Liver (tissue), 9 donors: Measurements from ENCODE around the gene FBXL15. TPM values are rescaled to one million over a fixed set of nuclear protein-coding genes. Genes with fewer than 3 reads are reported as not detected.

Experiments used
- DNase-seq: peaks from one replicate; pipeline ENCODE4 v3.0.0-alpha.2; 2017; ENCODE audit warnings: low spot score
- H3K27ac ChIP-seq, 2 donors: one replicate each; pipeline ENCODE4 v1.7.0; 2013; ENCODE audit warnings: inconsistent platforms in 2 of 2, low read length in 2 of 2, control low read depth in 1 of 2, low read depth in 1 of 2, mild to moderate bottlenecking in 1 of 2
- H3K27me3 ChIP-seq, 4 donors: one replicate each; pipeline versions ENCODE4 v1.6.1 to v1.7.0; 2013; ENCODE audit warnings: low read length in 3 of 4, inconsistent platforms in 1 of 4, mild to moderate bottlenecking in 1 of 4, moderate library complexity in 1 of 4; ENCODE audit not compliant: control insufficient read depth in 4 of 4, insufficient read depth in 4 of 4
- H3K36me3 ChIP-seq, 4 donors: one replicate each; pipeline versions ENCODE4 v1.6.1 to v1.7.0; 2013; ENCODE audit warnings: low read length in 3 of 4, mild to moderate bottlenecking in 3 of 4, low read depth in 1 of 4, moderate library complexity in 1 of 4; ENCODE audit not compliant: control insufficient read depth in 4 of 4, insufficient read depth in 3 of 4
- H3K4me1 ChIP-seq, 4 donors: one replicate each; pipeline versions ENCODE4 v1.6.1 to v1.7.0; 2013; ENCODE audit warnings: low read length in 3 of 4, mild to moderate bottlenecking in 3 of 4, moderate library complexity in 1 of 4; ENCODE audit not compliant: control insufficient read depth in 4 of 4, insufficient read depth in 4 of 4
- H3K4me3 ChIP-seq, 3 donors: one replicate each; pipeline versions ENCODE4 v1.6.1 to v1.7.0; 2013; ENCODE audit warnings: low read length in 3 of 3, control low read depth in 1 of 3, low read depth in 1 of 3, mild to moderate bottlenecking in 1 of 3
- H3K9ac ChIP-seq, 2 donors: one replicate each; pipeline ENCODE4 v1.7.0; 2013; ENCODE audit warnings: low read length in 2 of 2, mild to moderate bottlenecking in 2 of 2, moderate library complexity in 2 of 2, control low read depth in 1 of 2, low read depth in 1 of 2
- H3K9me3 ChIP-seq, 4 donors: one replicate each; pipeline versions ENCODE4 v1.6.1 to v1.7.0; 2013; ENCODE audit warnings: low read length in 3 of 4; ENCODE audit not compliant: control insufficient read depth in 4 of 4
- EGR1 ChIP-seq, 2 donors: IDR thresholded peaks; 2 replicates each; pipeline ENCODE4 v1.6.1; 2016 to 2018; ENCODE audit warnings: antibody characterized with exemption in 2 of 2, low read depth in 2 of 2
- FOXA1 ChIP-seq: IDR thresholded peaks from 2 replicates; pipeline ENCODE4 v1.6.1; 2016; ENCODE audit warnings: antibody characterized with exemption
- FOXA2 ChIP-seq: IDR thresholded peaks from 2 replicates; pipeline ENCODE4 v1.6.1; 2016; ENCODE audit warnings: antibody characterized with exemption
- GABPA ChIP-seq, 2 donors: IDR thresholded peaks in 1 of 2; conservative IDR thresholded peaks in 1 of 2; 2 replicates each; pipeline ENCODE4 v1.6.1; 2016; ENCODE audit warnings: antibody characterized with exemption in 2 of 2, mild to moderate bottlenecking in 1 of 2, moderate library complexity in 1 of 2
- HNF4A ChIP-seq, 2 donors: conservative IDR thresholded peaks; 2 replicates each; pipeline ENCODE4 v1.6.1; 2016; ENCODE audit warnings: antibody characterized with exemption in 2 of 2, mild to moderate bottlenecking in 2 of 2
- HNF4G ChIP-seq: IDR thresholded peaks from 2 replicates; pipeline ENCODE4 v1.6.1; 2016; ENCODE audit warnings: antibody characterized with exemption
- JUND ChIP-seq, 2 donors: IDR thresholded peaks; 2 replicates each; pipeline ENCODE4 v1.6.1; 2016; ENCODE audit warnings: antibody characterized with exemption in 2 of 2
- NR2F2 ChIP-seq: IDR thresholded peaks from 2 replicates; pipeline ENCODE4 v1.6.1; 2016; ENCODE audit warnings: antibody characterized with exemption
- RAD21 ChIP-seq, 2 donors: IDR thresholded peaks; 2 replicates each; pipeline ENCODE4 v1.6.1; 2016; ENCODE audit warnings: antibody characterized with exemption in 2 of 2, mild to moderate bottlenecking in 2 of 2
- REST ChIP-seq: IDR thresholded peaks from 2 replicates; pipeline ENCODE4 v1.6.1; 2016; ENCODE audit warnings: antibody characterized with exemption, mild to moderate bottlenecking
- RXRA ChIP-seq, 2 donors: IDR thresholded peaks; 2 replicates each; pipeline ENCODE4 v1.6.1; 2017 to 2018; ENCODE audit warnings: antibody characterized with exemption in 2 of 2, mild to moderate bottlenecking in 1 of 2
- SP1 ChIP-seq: IDR thresholded peaks from 2 replicates; pipeline ENCODE4 v1.6.1; 2018; ENCODE audit warnings: antibody characterized with exemption, mild to moderate bottlenecking
- TAF1 ChIP-seq: conservative IDR thresholded peaks from 2 replicates; pipeline ENCODE4 v1.6.1; 2016; ENCODE audit warnings: antibody characterized with exemption, mild to moderate bottlenecking
- YY1 ChIP-seq: IDR thresholded peaks from 2 replicates; pipeline ENCODE4 v1.6.1; 2016; ENCODE audit warnings: antibody characterized with exemption, mild to moderate bottlenecking
- ZBTB33 ChIP-seq: IDR thresholded peaks from 2 replicates; pipeline ENCODE4 v1.6.1; 2016; ENCODE audit warnings: antibody characterized with exemption
- WGBS: extraction: QIAGEN DNeasy Blood & Tissue Kit; methylation state at CpG from one replicate; pipeline ENCODE4 v1.1.7; 2013; 5-methylcytosine and 5-hydroxymethylcytosine counted together
- polyA plus RNA-seq, 2 donors: library from polyadenylated mRNA; stranded (reverse) in 1 of 2; unstranded in 1 of 2; fragments of 200-250 nt in 1 of 2; fragments of >200 nt in 1 of 2; fragmentation: Nextera tagmentation in 1 of 2; extraction: Ambion mirVana in 1 of 2; gene quantifications; one replicate each; pipeline versions ENCODE4 v1.2.1 to v1.2.3, GENCODE V29; 2013 to 2015
- total RNA-seq, 2 donors: library from RNA; depleted of rRNA; stranded (reverse); fragments of >200 nt; gene quantifications; one replicate each; pipeline ENCODE4 v1.2.3, GENCODE V29; 2014
- TF ChIP-seq, protein P1 (sequence below): IDR thresholded peaks from 2 replicates; pipeline ENCODE4 v1.6.1; 2016; ENCODE audit warnings: antibody characterized with exemption
- TF ChIP-seq, protein P2 (sequence below): IDR thresholded peaks from 2 replicates; pipeline ENCODE4 v1.6.1; 2016; ENCODE audit warnings: antibody characterized with exemption
- TF ChIP-seq, protein P3 (sequence below): fragments of 150-350 bp; IDR thresholded peaks from 2 replicates; pipeline ENCODE4 v1.5.1; 2017; ENCODE audit warnings: improper control_type of control experiment, low read depth, low read length; ENCODE audit not compliant: missing input control
- donor health status: healthy.
- donor health status: healthy.
- donor health status: healthy.
- donor health status: healthy.
- donor health status: healthy.

FBXL15 gene
- total and polyA plus RNA-seq, 4 donors, result 4.4 to 14.4 (median 10.0) TPM

- peak overlapping the region; percentile 14 to 15 for H3K27ac ChIP-seq
These were observed 15.7 kb downstream of the FBXL15 start for GRCh38 chr10:102436312-102436711.

More at GRCh38 chr10:102436312-102436711, 15.7 kb downstream of the FBXL15 start:
- Histone ChIP-seq H3K9me3 (no peaks in the 10 kb centered on the region), H3K27me3 (no peaks in the 10 kb centered on the region), H3K4me1 (peaks cover 0 to 34% (median 27%) of the 10 kb centered on the region in 4 donors), H3K4me3 (peak overlapping the region; percentile 53 to 95 (median 70)), H3K9ac (peak overlapping the region in 1 of 2 donors; percentile 69), H3K36me3 (no peaks in the 10 kb centered on the region)
- 38% methylated on average over 6 of the region's 6 CpGs for WGBS
- no peak for DNase-seq
- peak; percentile 90 to 94 for TF ChIP-seq HNF4A (conservative IDR thresholded peaks at IDR 0.05)
- TF ChIP-seq, protein P1, sequence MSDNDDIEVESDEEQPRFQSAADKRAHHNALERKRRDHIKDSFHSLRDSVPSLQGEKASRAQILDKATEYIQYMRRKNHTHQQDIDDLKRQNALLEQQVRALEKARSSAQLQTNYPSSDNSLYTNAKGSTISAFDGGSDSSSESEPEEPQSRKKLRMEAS, result peak; percentile 62
- TF ChIP-seq, protein P2, sequence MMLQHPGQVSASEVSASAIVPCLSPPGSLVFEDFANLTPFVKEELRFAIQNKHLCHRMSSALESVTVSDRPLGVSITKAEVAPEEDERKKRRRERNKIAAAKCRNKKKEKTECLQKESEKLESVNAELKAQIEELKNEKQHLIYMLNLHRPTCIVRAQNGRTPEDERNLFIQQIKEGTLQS, result no peak
- peak; percentile 75 for TF ChIP-seq YY1
- peak; percentile 89 for TF ChIP-seq SP1
- TF ChIP-seq FOXA2, result peak; percentile 55
- peak; percentile 70 for TF ChIP-seq HNF4G
- TF ChIP-seq JUND (IDR thresholded peaks at IDR 0.05), result peak in 1 of 2 donors; percentile 22
- TF ChIP-seq REST, result peak; percentile 58
- TF ChIP-seq TAF1, result no peak
- TF ChIP-seq, protein P3, sequence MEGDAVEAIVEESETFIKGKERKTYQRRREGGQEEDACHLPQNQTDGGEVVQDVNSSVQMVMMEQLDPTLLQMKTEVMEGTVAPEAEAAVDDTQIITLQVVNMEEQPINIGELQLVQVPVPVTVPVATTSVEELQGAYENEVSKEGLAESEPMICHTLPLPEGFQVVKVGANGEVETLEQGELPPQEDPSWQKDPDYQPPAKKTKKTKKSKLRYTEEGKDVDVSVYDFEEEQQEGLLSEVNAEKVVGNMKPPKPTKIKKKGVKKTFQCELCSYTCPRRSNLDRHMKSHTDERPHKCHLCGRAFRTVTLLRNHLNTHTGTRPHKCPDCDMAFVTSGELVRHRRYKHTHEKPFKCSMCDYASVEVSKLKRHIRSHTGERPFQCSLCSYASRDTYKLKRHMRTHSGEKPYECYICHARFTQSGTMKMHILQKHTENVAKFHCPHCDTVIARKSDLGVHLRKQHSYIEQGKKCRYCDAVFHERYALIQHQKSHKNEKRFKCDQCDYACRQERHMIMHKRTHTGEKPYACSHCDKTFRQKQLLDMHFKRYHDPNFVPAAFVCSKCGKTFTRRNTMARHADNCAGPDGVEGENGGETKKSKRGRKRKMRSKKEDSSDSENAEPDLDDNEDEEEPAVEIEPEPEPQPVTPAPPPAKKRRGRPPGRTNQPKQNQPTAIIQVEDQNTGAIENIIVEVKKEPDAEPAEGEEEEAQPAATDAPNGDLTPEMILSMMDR, result no peak
- no peak for TF ChIP-seq ZBTB33
- no peak for TF ChIP-seq NR2F2
- peak; percentile 57 to 61 for TF ChIP-seq RXRA (IDR thresholded peaks at IDR 0.05)
- no peak for TF ChIP-seq GABPA (IDR thresholded peaks at IDR 0.05 in 1 of 2, conservative IDR thresholded peaks at IDR 0.05 in 1 of 2)
- TF ChIP-seq FOXA1, result peak; percentile 40
- peak in 1 of 2 donors; percentile 27 for TF ChIP-seq RAD21 (IDR thresholded peaks at IDR 0.05)
- TF ChIP-seq EGR1 (IDR thresholded peaks at IDR 0.05; ENCODE audit: low read depth in 2 of 2), result no peak
